CD4-positive, alpha-beta T cell treated with Interleukin-2 at 100 ng/mL for 4 hours (primary cell): ENCODE measurements around the gene PHACTR3.

Source experiments
- DNase-seq: peaks from one replicate; pipeline ENCODE4 v3.0.0-alpha.2; 2020; ENCODE audit warnings: low spot score

The PHACTR3 gene

GRCh38 chr20:59672576-59672975, 68.2 kb downstream of the PHACTR3 start:
- no peak for DNase-seq

GRCh38 chr20:59673288-59673997, 69.1 kb downstream of the PHACTR3 start:
- no peak for DNase-seq

GRCh38 chr20:59673998-59674445, 69.7 kb downstream of the PHACTR3 start:
- DNase-seq, result no peak

GRCh38 chr20:59676126-59676850, 71.9 kb downstream of the PHACTR3 start:
- no peak for DNase-seq

GRCh38 chr20:59676851-59677182, 72.5 kb downstream of the PHACTR3 start:
- DNase-seq, result no peak

- DNase-seq, result no peak
Observed at GRCh38 chr20:59677586-59677985, 73.2 kb downstream of the PHACTR3 start.

GRCh38 chr20:59678288-59678687, 73.9 kb downstream of the PHACTR3 start:
- DNase-seq, result no peak

- no peak for DNase-seq
Observed at GRCh38 chr20:59678951-59679350, 74.6 kb downstream of the PHACTR3 start.

GRCh38 chr20:59680148-59680650, 75.9 kb downstream of the PHACTR3 start:
- no peak for DNase-seq

GRCh38 chr20:59680852-59681251, 76.5 kb downstream of the PHACTR3 start:
- DNase-seq, result no peak

- DNase-seq, result no peak
Observed at GRCh38 chr20:59682603-59683002, 78.3 kb downstream of the PHACTR3 start.

GRCh38 chr20:59683181-59683580, 78.8 kb downstream of the PHACTR3 start:
- no peak for DNase-seq

GRCh38 chr20:59684685-59685242, 80.4 kb downstream of the PHACTR3 start:
- DNase-seq, result no peak

GRCh38 chr20:59686404-59687346, 82.3 kb downstream of the PHACTR3 start:
- no peak for DNase-seq

- no peak for DNase-seq
Observed at GRCh38 chr20:59688356-59688755, 84.0 kb downstream of the PHACTR3 start.

- DNase-seq, result no peak
Observed at GRCh38 chr20:59688999-59689398, 84.7 kb downstream of the PHACTR3 start.

- no peak for DNase-seq
Observed at GRCh38 chr20:59690101-59690500, 85.8 kb downstream of the PHACTR3 start.

- DNase-seq, result no peak
Observed at GRCh38 chr20:59690976-59691375, 86.6 kb downstream of the PHACTR3 start.

GRCh38 chr20:59692139-59692538, 87.8 kb downstream of the PHACTR3 start:
- no peak for DNase-seq

GRCh38 chr20:59693587-59693986, 89.2 kb downstream of the PHACTR3 start:
- no peak for DNase-seq

- no peak for DNase-seq
Observed at GRCh38 chr20:59696476-59696875, 92.1 kb downstream of the PHACTR3 start.

- no peak for DNase-seq
Observed at GRCh38 chr20:59697068-59697467, 92.7 kb downstream of the PHACTR3 start.
